Stimulated activated CD4-positive, alpha-beta T cell treated with anti-CD3 and anti-CD28 coated beads, Interleukin-12 subunit alpha, Interleukin-12 subunit beta, amount 100 ng/mL, for 4 hours (primary cell): ENCODE measurements around the gene CACNB4.

Source experiments
- DNase-seq: peaks from one replicate; pipeline ENCODE4 v3.0.0-alpha.2; 2020

Gene CACNB4

GRCh38 chr2:151845481-151845880 lies 253.4 kb downstream of the CACNB4 start:
- DNase-seq, result no peak

- no peak for DNase-seq
Observed at GRCh38 chr2:151844211-151844896, 254.5 kb downstream of the CACNB4 start.

GRCh38 chr2:151843691-151844061 lies 255.2 kb downstream of the CACNB4 start:
- DNase-seq, result no peak

GRCh38 chr2:151842830-151843690 lies 255.8 kb downstream of the CACNB4 start:
- no peak for DNase-seq

- DNase-seq, result no peak
Observed at GRCh38 chr2:151841047-151841424, 257.8 kb downstream of the CACNB4 start.

GRCh38 chr2:151840216-151841046 lies 258.4 kb downstream of the CACNB4 start:
- DNase-seq, result no peak

- no peak for DNase-seq
Observed at GRCh38 chr2:151837926-151838325, 260.9 kb downstream of the CACNB4 start.

- DNase-seq, result no peak
Observed at GRCh38 chr2:151833984-151834383, 264.9 kb downstream of the CACNB4 start.

- DNase-seq, result no peak
Observed at GRCh38 chr2:151830961-151831360, 267.9 kb downstream of the CACNB4 start.

- no peak for DNase-seq
Observed at GRCh38 chr2:151828890-151829324, 269.9 kb downstream of the CACNB4 start.

- DNase-seq, result peak; percentile 92
Observed at GRCh38 chr2:151828143-151828889, 270.5 kb downstream of the CACNB4 start, which contains the start of gene ARL5A. Gene ARL5A (minus strand): TSS chr2:151828421. CDS start chr2:151828176, 245 bp downstream.

GRCh38 chr2:151827564-151828142 lies 271.2 kb downstream of the CACNB4 start:
- DNase-seq, result no peak

- no peak for DNase-seq
Observed at GRCh38 chr2:151826737-151827157, 272.1 kb downstream of the CACNB4 start.

GRCh38 chr2:151824886-151825285 lies 274.0 kb downstream of the CACNB4 start:
- no peak for DNase-seq

- DNase-seq, result no peak
Observed at GRCh38 chr2:151823651-151824050, 275.2 kb downstream of the CACNB4 start.

- DNase-seq, result no peak
Observed at GRCh38 chr2:151819920-151820319, 278.9 kb downstream of the CACNB4 start.

GRCh38 chr2:151817929-151818328 lies 280.9 kb downstream of the CACNB4 start:
- DNase-seq, result no peak

GRCh38 chr2:151816843-151817242 lies 282.0 kb downstream of the CACNB4 start:
- no peak for DNase-seq

- no peak for DNase-seq
Observed at GRCh38 chr2:151815821-151816489, 282.9 kb downstream of the CACNB4 start.

GRCh38 chr2:151810489-151810888 lies 288.4 kb downstream of the CACNB4 start:
- DNase-seq, result no peak

- no peak for DNase-seq
Observed at GRCh38 chr2:151809073-151809383, 289.8 kb downstream of the CACNB4 start.
